DMS 273 treated with DMSO at 0.1 percent for 48 hours (cell line): Measurements from ENCODE around the gene NR1I2.
A peak's percentile ranks its signal among the peaks of the same experiment; 100 is the strongest.

Experiments used
- DNase-seq: peaks from one replicate; lab custom pipeline; 2025; lab: John Stamatoyannopoulos, UW

Gene NR1I2

DNA sequence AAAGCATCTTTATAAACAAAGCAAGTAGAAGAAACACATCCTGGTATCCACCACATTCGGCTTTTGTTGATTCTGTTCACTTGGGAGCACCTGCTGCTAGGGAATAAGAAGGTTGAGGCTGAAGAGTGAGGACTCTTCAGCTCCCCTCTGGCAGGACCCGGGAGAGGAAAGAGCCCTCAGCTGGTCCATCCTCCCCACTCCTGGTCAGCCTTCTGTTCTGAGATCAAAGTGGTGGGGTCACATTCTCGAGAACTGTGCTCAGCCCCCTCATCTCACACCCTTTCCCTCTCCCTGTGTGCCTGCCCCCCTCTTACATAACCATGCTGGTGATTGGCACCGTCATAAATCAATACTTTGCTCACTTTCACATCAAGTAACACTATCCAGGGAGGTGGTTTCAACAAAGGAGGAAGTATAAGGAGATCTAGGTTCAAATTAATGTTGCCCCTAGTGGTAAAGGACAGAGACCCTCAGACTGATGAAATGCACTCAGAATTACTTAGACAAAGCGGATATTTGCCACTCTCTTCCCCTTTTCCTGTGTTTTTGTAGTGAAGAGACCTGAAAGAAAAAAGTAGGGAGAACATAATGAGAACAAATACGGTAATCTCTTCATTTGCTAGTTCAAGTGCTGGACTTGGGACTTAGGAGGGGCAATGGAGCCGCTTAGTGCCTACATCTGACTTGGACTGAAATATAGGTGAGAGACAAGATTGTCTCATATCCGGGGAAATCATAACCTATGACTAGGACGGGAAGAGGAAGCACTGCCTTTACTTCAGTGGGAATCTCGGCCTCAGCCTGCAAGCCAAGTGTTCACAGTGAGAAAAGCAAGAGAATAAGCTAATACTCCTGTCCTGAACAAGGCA lies at the start of gene NR1I2:
TSS of gene NR1I2 (plus strand) at position 772 of the 869 bp plus-strand sequence.
- no peak for DNase-seq

GRCh38 chr3:119733812-119734211 lies 48.1 kb upstream of the NR1I2 start:
- DNase-seq = no peak

DNA sequence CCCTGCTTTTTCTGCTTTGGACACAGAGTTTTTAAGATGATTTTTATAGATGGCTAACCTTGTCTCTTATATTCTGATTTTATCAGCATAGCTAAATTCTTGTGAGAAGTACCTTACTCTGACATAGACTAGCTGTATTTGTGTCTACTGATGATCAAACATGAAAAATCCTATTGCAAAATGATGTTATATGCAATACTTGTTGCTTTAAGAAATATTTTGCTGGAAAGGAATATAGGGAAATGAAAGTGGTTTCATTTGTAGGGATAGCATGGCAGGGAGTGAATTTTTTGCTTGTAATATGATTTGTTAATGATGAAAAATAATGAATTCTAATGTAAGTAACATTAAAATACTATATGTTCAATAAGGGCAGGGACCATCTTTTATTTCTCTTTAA lies 43.2 kb upstream of the NR1I2 start:
- DNase-seq = no peak

DNA sequence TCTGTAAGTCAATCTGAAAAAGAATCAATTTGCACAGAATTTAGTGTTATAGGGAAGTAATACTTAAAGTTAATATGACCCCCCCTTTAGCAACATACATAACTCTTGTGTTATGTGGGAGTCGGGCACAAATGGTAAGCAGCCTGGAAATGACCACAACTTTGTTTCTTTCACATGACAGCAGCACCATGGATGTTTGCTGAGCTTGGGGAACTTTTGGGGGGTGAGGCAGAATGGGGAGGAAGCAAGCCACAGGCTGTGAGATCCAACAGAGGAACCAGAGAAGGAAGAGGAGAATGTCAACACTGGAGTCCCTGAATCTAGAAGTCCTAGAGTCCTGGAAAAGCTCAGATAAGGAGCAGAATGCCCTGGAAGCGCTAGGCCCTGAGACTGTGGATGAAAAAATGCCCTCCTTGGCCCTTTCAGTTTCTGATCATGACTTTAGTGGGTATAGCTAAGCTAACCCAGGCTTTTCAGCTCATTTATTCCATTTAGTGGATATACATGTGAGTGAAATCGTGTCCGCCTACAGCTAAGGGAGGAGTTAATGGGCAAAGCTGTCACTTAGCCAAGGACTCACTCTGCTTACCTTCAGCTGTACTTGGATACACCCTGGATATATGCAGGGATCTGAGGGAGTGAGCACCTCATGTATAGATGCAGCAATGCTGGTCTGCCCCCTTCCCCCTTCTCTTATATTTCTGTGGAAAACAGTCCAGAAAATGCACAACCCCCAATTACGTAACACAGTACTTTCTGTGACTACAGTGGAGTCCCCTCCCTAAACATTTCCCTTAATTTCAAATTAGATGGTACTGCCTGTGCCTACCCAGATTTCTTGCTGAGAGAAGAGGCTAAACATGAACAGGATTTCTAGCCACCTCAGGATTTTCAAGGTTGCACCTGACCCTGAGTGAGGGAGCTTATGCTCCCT lies 40.0 kb upstream of the NR1I2 start:
- no peak for DNase-seq

- DNase-seq = no peak
Observed at GRCh38 chr3:119743921-119744320, 38.0 kb upstream of the NR1I2 start.

- no peak for DNase-seq
Observed at GRCh38 chr3:119745942-119746341, 36.0 kb upstream of the NR1I2 start.

- DNase-seq = no peak
Observed at GRCh38 chr3:119746423-119746822, 35.5 kb upstream of the NR1I2 start.

GRCh38 chr3:119747357-119747756 lies 34.5 kb upstream of the NR1I2 start:
- no peak for DNase-seq

GRCh38 chr3:119748991-119749390 lies 32.9 kb upstream of the NR1I2 start:
- DNase-seq = no peak

- no peak for DNase-seq
Observed at GRCh38 chr3:119751423-119751822, 30.5 kb upstream of the NR1I2 start.

DNA sequence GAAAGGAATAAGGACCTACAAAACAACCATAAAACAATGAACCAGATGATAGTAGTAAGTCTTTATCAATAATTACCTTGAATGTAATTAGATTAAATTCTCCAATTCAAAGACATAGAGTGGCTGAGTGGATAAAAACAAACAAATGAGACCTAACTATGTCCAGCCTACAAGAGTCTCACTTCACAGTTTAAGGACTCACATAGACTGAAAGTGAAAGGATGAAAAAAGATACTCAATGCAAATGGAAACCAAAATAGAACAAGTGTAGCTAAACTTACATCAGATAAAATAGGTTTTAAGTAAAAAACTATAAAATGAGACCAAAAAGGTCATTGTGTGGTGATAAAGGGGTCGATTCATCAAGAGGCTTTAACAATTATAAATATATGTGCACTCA lies 21.9 kb upstream of the NR1I2 start:
- no peak for DNase-seq

DNA sequence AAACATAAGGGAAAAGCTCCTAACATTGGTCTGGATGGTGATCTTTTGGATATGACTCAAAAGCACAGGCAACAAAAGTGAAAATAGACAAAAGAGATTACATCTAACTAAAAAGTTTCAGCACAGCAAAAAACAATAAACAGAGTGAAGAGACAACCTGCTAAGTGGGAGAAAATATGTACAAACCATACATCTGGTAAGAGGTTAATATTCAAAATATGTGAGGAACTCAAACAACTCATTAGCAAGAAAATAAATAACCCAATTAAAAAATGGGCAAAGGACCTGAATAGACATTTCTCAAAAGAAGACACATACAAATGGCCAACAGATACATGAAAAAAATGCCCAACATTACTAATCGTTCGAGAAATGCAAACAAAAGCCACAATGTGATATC lies 19.0 kb upstream of the NR1I2 start:
- no peak for DNase-seq

DNA sequence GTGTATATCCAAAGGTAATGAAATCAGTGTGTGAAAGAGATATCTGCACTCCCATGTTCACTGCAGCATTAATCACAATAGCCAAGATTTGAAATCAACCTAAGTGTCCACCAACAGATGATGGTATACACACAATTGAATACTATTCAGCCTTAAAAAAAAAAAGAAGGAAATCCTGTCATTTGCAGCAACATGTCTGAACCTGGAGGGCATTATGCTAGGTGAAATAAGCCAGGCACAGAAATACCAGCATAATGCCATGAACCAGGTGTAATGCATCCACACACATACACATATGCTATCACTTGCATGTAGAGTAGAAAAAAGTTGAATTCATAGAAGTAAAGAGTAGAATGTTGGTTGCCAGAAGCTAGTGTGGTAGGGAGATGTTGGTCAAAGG lies 18.4 kb upstream of the NR1I2 start:
- no peak for DNase-seq

DNA sequence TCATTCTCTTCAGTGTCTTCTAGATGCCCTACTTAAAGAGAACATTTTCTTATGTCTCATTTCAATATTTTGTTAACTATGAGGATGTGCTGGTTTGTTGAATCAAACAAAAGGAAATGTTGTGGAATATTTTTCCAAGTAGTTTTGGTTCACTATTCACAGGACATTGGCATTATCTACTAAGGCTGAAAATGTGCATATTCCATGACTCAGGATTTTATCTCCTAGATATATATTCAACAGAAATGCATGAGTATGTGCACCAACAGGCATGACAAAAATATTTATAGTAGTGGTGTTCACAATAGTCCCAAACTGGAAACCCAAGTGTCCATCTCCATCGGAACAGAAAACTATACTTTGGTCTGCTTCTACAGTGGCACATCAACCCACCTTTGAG lies 16.7 kb upstream of the NR1I2 start:
- DNase-seq = no peak

- DNase-seq = no peak
Observed at GRCh38 chr3:119767936-119768601, 13.8 kb upstream of the NR1I2 start.

GRCh38 chr3:119768668-119769393 lies 13.1 kb upstream of the NR1I2 start:
- DNase-seq = no peak

DNA sequence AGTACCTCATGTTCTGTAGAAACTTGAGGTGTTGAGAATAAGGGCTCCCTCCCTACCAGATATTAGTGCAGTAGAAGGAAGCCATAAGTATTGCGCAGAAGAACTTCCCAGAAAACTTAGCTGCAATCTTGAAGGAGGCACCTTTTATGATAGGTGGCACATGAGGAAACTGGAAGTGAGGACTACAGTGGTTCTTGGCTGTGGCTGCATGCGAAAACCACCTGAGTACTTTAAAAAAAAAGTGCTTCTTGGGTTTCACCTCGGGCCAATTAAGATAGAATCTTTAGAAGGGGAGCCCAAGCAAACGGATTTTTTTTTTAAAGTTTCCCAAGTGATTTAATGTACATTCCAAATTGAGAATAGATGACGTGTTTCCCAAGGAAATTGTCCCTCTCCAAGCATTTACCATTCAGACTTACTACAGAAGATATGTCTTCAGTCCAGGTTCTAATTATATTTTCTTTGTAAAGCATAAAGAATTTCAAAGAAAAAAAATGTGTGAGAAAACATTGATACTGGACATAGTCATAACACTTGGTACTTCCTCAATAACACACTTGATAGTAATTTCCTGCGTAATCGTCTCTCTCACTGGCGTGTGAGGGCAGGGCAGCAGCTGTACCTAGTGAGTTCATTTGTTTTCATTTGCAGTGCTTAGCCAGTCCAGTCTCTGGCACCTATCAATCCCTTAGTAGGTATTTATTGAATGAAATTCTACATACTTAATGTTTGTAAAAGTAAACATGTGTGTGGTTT lies 12.3 kb upstream of the NR1I2 start:
- DNase-seq = no peak

DNA sequence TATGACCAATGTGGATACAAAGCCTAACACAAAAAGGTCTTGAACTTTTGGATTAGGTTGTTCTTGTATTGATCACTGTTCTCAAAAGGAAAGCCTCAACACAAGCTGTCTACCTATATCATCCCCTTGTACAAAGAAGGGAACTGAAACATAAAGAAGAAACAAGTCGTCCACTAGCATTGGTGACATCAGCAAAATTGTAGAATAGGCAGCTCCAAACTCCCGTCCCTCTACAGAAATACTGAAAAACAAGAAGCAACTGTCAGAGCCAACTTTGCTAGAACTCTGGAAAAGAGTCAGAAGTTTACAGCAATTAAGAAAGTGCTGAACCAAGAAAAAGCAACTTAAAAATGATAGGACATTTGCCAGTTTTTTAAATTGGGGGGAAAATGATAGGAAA lies 7.5 kb upstream of the NR1I2 start:
- DNase-seq = no peak

DNA sequence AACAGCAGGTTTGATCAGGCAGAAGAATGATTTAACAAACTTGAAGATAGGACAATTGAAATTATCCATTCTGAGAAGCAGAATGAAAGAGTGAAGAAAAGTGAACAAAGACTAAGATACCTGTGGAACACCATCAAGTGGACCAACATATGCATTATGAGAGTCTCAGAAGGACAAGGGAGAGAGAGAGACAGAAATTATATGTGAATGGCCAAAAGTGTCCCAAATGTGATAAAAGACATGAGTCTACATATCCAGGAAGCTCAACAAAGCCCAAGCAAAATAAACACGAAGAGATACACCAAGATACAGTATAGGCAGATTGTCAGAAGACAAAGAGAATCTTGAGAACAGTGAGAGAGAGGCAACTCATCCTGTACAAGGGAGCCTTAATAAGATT lies 5.6 kb upstream of the NR1I2 start:
- DNase-seq = no peak

GRCh38 chr3:119778176-119778575 lies 3.7 kb upstream of the NR1I2 start:
- DNase-seq = no peak

DNA sequence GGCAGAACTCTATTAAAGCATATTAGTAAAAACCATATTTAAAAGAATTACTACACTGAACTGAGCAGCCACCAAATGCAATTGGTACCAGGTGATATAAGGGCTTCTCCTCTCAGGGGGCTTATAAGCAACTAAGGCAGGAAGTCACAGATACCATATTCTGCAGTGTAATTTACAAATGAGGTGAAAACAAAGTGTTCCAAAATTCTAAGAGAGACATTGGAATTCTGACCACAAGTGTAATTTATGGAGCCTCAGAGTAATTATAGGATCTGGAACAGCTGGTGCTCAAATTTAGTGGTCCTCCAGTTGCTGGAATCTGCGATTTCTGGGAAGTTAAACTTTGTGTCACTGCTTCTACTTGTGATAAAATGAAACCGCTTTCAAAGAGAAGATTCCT lies 3.1 kb upstream of the NR1I2 start:
- peak; percentile 51 for DNase-seq
